Gastrocnemius medialis (tissue), 4 donors: Measurements from ENCODE around the gene TUBB4B.

ENCODE experiments used
- CTCF ChIP-seq, 5 experiments: fragments of 450-650 bp in 3 of 5; fragments of 200-600 bp in 2 of 5; sonication (generic) in 2 of 5; IDR thresholded peaks in 4 of 5; conservative IDR thresholded peaks in 1 of 5; 1 replicate in 4 of 5; 2 replicates in 1 of 5; pipeline ENCODE4 v1.5.1; 2016 to 2019; ENCODE audit warnings: antibody characterized with exemption in 5 of 5, mild to moderate bottlenecking in 3 of 5, moderate library complexity in 3 of 5
- POLR2A ChIP-seq, 2 donors: fragments of 450-650 bp; IDR thresholded peaks; one replicate each; pipeline ENCODE4 v1.6.1; 2017; ENCODE audit warnings: antibody characterized with exemption in 2 of 2, mild to moderate bottlenecking in 2 of 2, moderate library complexity in 2 of 2

- TF ChIP-seq CTCF (IDR thresholded peaks at IDR 0.05 in 4 of 5, conservative IDR thresholded peaks at IDR 0.05 in 1 of 5) (no peak), POLR2A (IDR thresholded peaks at IDR 0.05) (no peak)
Measured at GRCh38 chr9:137227853-137228505, 13.1 kb upstream of the TUBB4B start.
